ENCODE results near the gene ASTN2. TPM values are rescaled to one million over a fixed set of nuclear protein-coding genes. Genes with fewer than 3 reads are reported as not detected.

ASTN2 gene
- total RNA-seq, 1 donor from 2014 or later, result 13.6 TPM

- no peaks in the 10 kb centered on the region for H3K9me3 ChIP-seq (ENCODE audit: insufficient read depth, low read depth, low read length)
- H3K27ac ChIP-seq (ENCODE audit: low read depth, low read length), result no peak overlapping the region
- H3K9ac ChIP-seq (ENCODE audit: low read length), result no peak overlapping the region
- no peaks in the 10 kb centered on the region for H3K36me3 ChIP-seq (ENCODE audit: insufficient read depth, low read length)
- no peak overlapping the region for H2AFZ ChIP-seq (ENCODE audit: low read depth, low read length)
- no peak for DNase-seq (ENCODE audit: low read depth)
- H3K27me3 ChIP-seq (ENCODE audit: insufficient read depth, low read length), result no peaks in the 10 kb centered on the region
- H3K79me2 ChIP-seq (ENCODE audit: insufficient read depth, low read length), result no peaks in the 10 kb centered on the region
- no peak overlapping the region for H3K4me2 ChIP-seq (ENCODE audit: low read length)
- H4K20me1 ChIP-seq (ENCODE audit: insufficient read depth, low read length), result no peaks in the 10 kb centered on the region
- Mint-ChIP-seq H3K27ac (ENCODE audit: unreplicated experiment) (no peak overlapping the region), H3K9me3 (ENCODE audit: unreplicated experiment) (no peaks in the 10 kb centered on the region), H3K4me1 (ENCODE audit: low read depth, unreplicated experiment) (peaks cover 6% of the 10 kb centered on the region), H3K4me3 (ENCODE audit: unreplicated experiment) (no peak overlapping the region), H3K36me3 (ENCODE audit: low read depth, unreplicated experiment) (no peaks in the 10 kb centered on the region), H3K27me3 (ENCODE audit: low read depth, unreplicated experiment) (no peaks in the 10 kb centered on the region)
- TF ChIP-seq EZH2 (IDR thresholded peaks at IDR 0.05; ENCODE audit: insufficient read depth, low read length), result no peak
- TF ChIP-seq CTCF (IDR thresholded peaks at IDR 0.05; ENCODE audit: insufficient read depth, low read depth, low read length), result no peak
- H3K4me1 ChIP-seq (ENCODE audit: insufficient read depth, low read length), result peaks cover 3% of the 10 kb centered on the region
- no peak overlapping the region for H3K4me3 ChIP-seq (ENCODE audit: insufficient read depth, low read depth, low read length)
- FAIRE-seq, result no peak
Observed at GRCh38 chr9:116935149-116935897, 479.5 kb downstream of the ASTN2 start.

GRCh38 chr9:116934131-116934530 lies 480.7 kb downstream of the ASTN2 start:
- H3K27ac ChIP-seq (ENCODE audit: low read depth, low read length), result no peak overlapping the region
- no peak overlapping the region for H3K4me3 Mint-ChIP-seq (ENCODE audit: unreplicated experiment)
- H3K9ac ChIP-seq (ENCODE audit: low read length), result no peak overlapping the region
- no peak overlapping the region for H3K4me3 ChIP-seq (ENCODE audit: insufficient read depth, low read depth, low read length)
- H3K27me3 ChIP-seq (ENCODE audit: insufficient read depth, low read length), result no peaks in the 10 kb centered on the region
- H2AFZ ChIP-seq (ENCODE audit: low read depth, low read length), result no peak overlapping the region
- H3K79me2 ChIP-seq (ENCODE audit: insufficient read depth, low read length), result no peaks in the 10 kb centered on the region
- H4K20me1 ChIP-seq (ENCODE audit: insufficient read depth, low read length), result no peaks in the 10 kb centered on the region
- no peak for TF ChIP-seq CTCF (IDR thresholded peaks at IDR 0.05; ENCODE audit: insufficient read depth, low read depth, low read length)
- TF ChIP-seq EZH2 (IDR thresholded peaks at IDR 0.05; ENCODE audit: insufficient read depth, low read length), result no peak
- H3K4me1 Mint-ChIP-seq (ENCODE audit: low read depth, unreplicated experiment), result peaks cover 3% of the 10 kb centered on the region
- H3K4me1 ChIP-seq (ENCODE audit: insufficient read depth, low read length), result peaks cover 3% of the 10 kb centered on the region
- FAIRE-seq (no peak), DNase-seq (ENCODE audit: low read depth) (no peak)
- H3K9me3 ChIP-seq (ENCODE audit: insufficient read depth, low read depth, low read length), result no peaks in the 10 kb centered on the region
- H3K36me3 ChIP-seq (ENCODE audit: insufficient read depth, low read length), result no peaks in the 10 kb centered on the region
- H3K27me3 Mint-ChIP-seq (ENCODE audit: low read depth, unreplicated experiment), result no peaks in the 10 kb centered on the region
- no peaks in the 10 kb centered on the region for H3K36me3 Mint-ChIP-seq (ENCODE audit: low read depth, unreplicated experiment)
- no peak overlapping the region for H3K27ac Mint-ChIP-seq (ENCODE audit: unreplicated experiment)
- H3K9me3 Mint-ChIP-seq (ENCODE audit: unreplicated experiment), result no peaks in the 10 kb centered on the region
- no peak overlapping the region for H3K4me2 ChIP-seq (ENCODE audit: low read length)

GRCh38 chr9:116933251-116933650 lies 481.6 kb downstream of the ASTN2 start:
- H3K36me3 Mint-ChIP-seq (ENCODE audit: low read depth, unreplicated experiment), result no peaks in the 10 kb centered on the region
- H3K4me3 Mint-ChIP-seq (ENCODE audit: unreplicated experiment), result no peak overlapping the region
- Histone ChIP-seq H3K4me2 (ENCODE audit: low read length) (no peak overlapping the region), H3K27me3 (ENCODE audit: insufficient read depth, low read length) (no peaks in the 10 kb centered on the region), H3K4me3 (ENCODE audit: insufficient read depth, low read depth, low read length) (no peak overlapping the region), H3K79me2 (ENCODE audit: insufficient read depth, low read length) (no peaks in the 10 kb centered on the region), H3K9ac (ENCODE audit: low read length) (no peak overlapping the region), H3K27ac (ENCODE audit: low read depth, low read length) (no peak overlapping the region), H3K9me3 (ENCODE audit: insufficient read depth, low read depth, low read length) (no peaks in the 10 kb centered on the region), H4K20me1 (ENCODE audit: insufficient read depth, low read length) (no peaks in the 10 kb centered on the region), H3K4me1 (ENCODE audit: insufficient read depth, low read length) (peaks cover 3% of the 10 kb centered on the region), H2AFZ (ENCODE audit: low read depth, low read length) (no peak overlapping the region), H3K36me3 (ENCODE audit: insufficient read depth, low read length) (no peaks in the 10 kb centered on the region)
- H3K27me3 Mint-ChIP-seq (ENCODE audit: low read depth, unreplicated experiment), result no peaks in the 10 kb centered on the region
- peaks cover 10% of the 10 kb centered on the region for H3K4me1 Mint-ChIP-seq (ENCODE audit: low read depth, unreplicated experiment)
- no peak overlapping the region for H3K27ac Mint-ChIP-seq (ENCODE audit: unreplicated experiment)
- TF ChIP-seq CTCF (IDR thresholded peaks at IDR 0.05; ENCODE audit: insufficient read depth, low read depth, low read length) (no peak), EZH2 (IDR thresholded peaks at IDR 0.05; ENCODE audit: insufficient read depth, low read length) (no peak)
- FAIRE-seq, result no peak
- no peaks in the 10 kb centered on the region for H3K9me3 Mint-ChIP-seq (ENCODE audit: unreplicated experiment)
- DNase-seq (ENCODE audit: low read depth), result no peak
